ENCODE measurements around the gene ASPG.

Gene ASPG

GRCh38 chr14:104119119-104119487 lies 33.6 kb downstream of the ASPG start:
- DNase-seq, result no peak

GRCh38 chr14:104119488-104120251 lies 34.2 kb downstream of the ASPG start:
- DNase-seq, result no peak

- DNase-seq, result no peak
Observed at GRCh38 chr14:104120281-104120741, 34.8 kb downstream of the ASPG start.

GRCh38 chr14:104121142-104121541 lies 35.6 kb downstream of the ASPG start:
- no peak for DNase-seq

- DNase-seq, result no peak
Observed at GRCh38 chr14:104123879-104124278, 38.4 kb downstream of the ASPG start.

GRCh38 chr14:104125011-104125410 lies 39.5 kb downstream of the ASPG start:
- DNase-seq, result no peak

GRCh38 chr14:104126753-104127152 lies 41.3 kb downstream of the ASPG start:
- DNase-seq, result no peak

GRCh38 chr14:104128981-104129380 lies 43.5 kb downstream of the ASPG start:
- no peak for DNase-seq

- no peak for DNase-seq
Observed at GRCh38 chr14:104129556-104129955, 44.1 kb downstream of the ASPG start.

- peak; percentile 45 for DNase-seq
Observed at GRCh38 chr14:104130974-104131651, 45.6 kb downstream of the ASPG start.

GRCh38 chr14:104131968-104132732 lies 46.6 kb downstream of the ASPG start:
- no peak for DNase-seq

GRCh38 chr14:104132981-104133380 lies 47.5 kb downstream of the ASPG start:
- DNase-seq, result no peak

GRCh38 chr14:104133496-104133895 lies 48.0 kb downstream of the ASPG start:
- no peak for DNase-seq

GRCh38 chr14:104134061-104134965 lies 48.8 kb downstream of the ASPG start:
- DNase-seq, result no peak

- peak; percentile 43 for DNase-seq
Observed at GRCh38 chr14:104135121-104135903, 49.8 kb downstream of the ASPG start.

GRCh38 chr14:104135904-104136471 lies 50.5 kb downstream of the ASPG start:
- no peak for DNase-seq

- DNase-seq, result no peak
Observed at GRCh38 chr14:104136472-104137296, 51.2 kb downstream of the ASPG start.

GRCh38 chr14:104137297-104138097 lies 52.0 kb downstream of the ASPG start:
- peak; percentile 60 for DNase-seq

- DNase-seq, result peak; percentile 58
Observed at GRCh38 chr14:104138098-104138717, 52.7 kb downstream of the ASPG start, which contains the start of gene KIF26A. KIF26A (plus strand) TSS chr14:104138587; CDS start chr14:104138723, 136 bp downstream.

Measured in NCI-H526 treated with DMSO at 0.1 percent for 48 hours (cell line).